Jurkat, Clone E6-1 (cell line): ENCODE measurements around the gene PKHD1.

Source experiments
- DNase-seq: peaks from one replicate; pipeline ENCODE4 v3.0.0-alpha.2; 2011; ENCODE audit warnings: low read depth, low spot score
- H3K4me3 ChIP-seq: 2 replicates; pipeline ENCODE4 v1.5.1; 2011; ENCODE audit warnings: mild to moderate bottlenecking, low read length, control low read depth, moderate library complexity

PKHD1 gene

GRCh38 chr6:51843456-51844056 is 243.9 kb downstream of the PKHD1 start:
- no peak for DNase-seq
- no peak overlapping the region for H3K4me3 ChIP-seq

- no peak for DNase-seq
- no peak overlapping the region for H3K4me3 ChIP-seq
Measured at GRCh38 chr6:51842804-51843378, 244.5 kb downstream of the PKHD1 start.

DNA sequence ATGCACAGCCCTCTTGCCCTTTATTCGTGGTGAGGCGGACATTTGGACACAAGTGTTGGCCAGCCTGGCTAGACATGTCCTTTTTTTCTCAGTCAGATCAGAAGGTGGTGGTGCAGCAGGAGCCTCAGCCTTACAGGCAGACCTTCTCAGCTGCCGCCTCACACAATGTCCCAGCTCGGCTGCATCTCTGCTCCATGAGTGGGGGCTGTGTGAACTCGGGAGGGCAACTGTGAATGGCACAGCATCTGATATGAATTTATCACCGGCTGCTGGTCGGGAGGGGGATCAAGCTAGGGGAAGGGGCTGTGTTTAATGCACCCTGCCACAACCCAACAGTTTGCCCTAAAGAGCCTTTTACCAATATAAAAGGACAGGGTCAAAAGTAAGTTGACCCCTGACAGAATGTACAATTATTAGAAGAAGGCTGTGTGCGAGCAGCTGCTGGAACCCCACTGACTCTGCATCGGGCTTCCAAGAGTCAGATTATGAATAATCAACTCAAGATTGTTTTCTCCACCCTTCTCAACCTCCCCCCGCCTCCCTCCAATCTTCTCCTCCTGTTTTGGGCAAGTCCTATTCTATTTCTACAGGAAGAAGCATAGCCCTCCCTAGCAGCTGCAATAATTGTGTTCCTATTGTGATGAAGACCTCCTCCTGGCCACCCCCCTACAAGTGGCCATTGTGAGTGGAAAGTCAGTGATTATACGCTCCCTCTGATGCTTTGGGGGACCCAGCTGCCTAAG is 245.2 kb downstream of the PKHD1 start:
- H3K4me3 ChIP-seq = no peak overlapping the region
- no peak for DNase-seq

DNA sequence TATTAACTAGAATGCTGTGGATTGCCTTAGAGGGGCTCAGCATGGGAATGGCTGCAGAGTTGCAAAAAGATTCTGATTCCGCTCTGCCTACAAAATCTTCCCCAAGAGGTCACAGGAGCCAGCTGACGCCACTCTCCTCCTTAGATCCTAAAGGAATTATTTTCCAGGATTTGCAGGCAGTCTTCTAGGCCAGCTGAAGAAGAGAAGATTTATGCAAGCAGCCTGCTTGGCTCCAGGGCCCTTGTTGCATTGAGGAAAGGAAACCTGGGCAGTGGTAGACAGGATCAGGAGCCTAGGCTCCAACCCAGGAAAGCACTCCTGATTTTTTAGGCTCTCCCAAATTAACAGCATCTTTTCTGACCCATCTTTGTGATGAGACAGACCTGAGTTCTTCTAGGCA is 245.8 kb downstream of the PKHD1 start:
- no peak overlapping the region for H3K4me3 ChIP-seq
- DNase-seq = no peak

DNA sequence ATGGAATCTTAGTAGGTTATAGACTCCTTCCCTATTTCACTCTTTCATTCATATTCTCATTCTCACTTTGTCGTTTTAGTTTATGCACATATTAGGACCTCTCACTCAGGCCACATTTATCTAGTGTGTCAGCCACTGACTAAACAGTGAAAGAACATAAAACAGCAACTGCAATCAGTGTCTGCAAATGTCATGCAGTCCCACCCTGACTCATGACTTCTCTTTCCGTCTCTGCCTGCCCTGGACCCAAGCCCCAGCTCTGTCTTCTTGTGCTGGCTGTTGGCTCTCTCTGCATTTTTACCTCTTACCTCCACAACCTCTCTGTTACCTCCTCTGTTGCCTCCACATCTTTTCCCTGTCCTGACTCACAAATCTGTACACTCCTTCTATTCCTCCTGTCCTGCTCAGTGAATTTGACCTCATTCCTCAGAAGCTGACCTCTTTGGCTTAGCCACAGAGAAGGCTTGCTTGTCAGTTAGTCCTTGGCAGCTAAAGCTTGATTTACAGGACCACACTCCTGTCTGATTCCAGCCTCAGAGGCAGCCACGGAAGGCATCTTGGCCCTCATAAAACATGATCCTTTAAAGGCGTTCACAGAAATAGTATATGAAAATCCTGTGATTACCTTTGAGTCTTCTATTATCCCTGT is 247.6 kb downstream of the PKHD1 start:
- H3K4me3 ChIP-seq = no peak overlapping the region
- DNase-seq = no peak

DNA sequence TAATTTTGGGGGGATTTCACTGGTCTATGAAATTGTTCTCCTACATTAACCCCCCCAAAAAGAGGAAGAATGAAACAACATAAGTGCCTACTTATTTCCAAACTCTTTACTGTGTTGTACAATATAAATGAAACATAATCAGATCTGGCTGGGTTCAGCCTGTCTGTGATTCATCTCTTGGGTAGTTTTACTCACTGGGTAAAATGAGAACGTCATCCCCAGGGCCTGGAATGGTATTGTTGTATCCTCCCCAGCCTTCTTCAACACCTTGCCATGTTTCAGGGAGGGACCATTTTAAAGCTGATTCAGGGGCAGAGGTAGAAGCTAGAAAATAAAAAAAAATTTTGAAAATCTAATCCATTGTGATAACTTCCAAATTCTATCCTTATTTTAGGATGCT is 256.7 kb downstream of the PKHD1 start:
- DNase-seq = no peak
- H3K4me3 ChIP-seq = no peak overlapping the region

DNA sequence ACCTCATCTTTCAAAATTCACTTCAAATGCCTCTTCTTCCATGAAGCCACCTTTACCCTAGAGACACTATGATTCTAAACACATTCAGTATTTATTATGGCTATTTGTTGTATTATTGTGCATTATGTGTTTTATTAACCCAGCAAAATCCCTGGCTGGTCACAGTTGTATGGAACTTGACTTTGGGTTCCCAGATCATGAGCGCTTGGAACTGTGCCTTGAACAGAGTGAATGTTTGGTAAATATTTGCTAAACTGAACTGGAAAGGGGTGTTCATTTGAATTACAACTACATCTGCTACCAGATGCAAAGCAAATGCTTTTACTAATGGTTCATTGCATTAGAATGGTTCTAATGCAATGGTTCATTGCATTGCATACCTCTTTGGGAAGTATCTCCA is 259.8 kb downstream of the PKHD1 start:
- DNase-seq = no peak
- no peak overlapping the region for H3K4me3 ChIP-seq

- H3K4me3 ChIP-seq = no peak overlapping the region
- DNase-seq = no peak
Measured at GRCh38 chr6:51824940-51825339, 262.5 kb downstream of the PKHD1 start.

- DNase-seq = no peak
- H3K4me3 ChIP-seq = no peak overlapping the region
Measured at GRCh38 chr6:51820555-51820954, 266.9 kb downstream of the PKHD1 start.

DNA sequence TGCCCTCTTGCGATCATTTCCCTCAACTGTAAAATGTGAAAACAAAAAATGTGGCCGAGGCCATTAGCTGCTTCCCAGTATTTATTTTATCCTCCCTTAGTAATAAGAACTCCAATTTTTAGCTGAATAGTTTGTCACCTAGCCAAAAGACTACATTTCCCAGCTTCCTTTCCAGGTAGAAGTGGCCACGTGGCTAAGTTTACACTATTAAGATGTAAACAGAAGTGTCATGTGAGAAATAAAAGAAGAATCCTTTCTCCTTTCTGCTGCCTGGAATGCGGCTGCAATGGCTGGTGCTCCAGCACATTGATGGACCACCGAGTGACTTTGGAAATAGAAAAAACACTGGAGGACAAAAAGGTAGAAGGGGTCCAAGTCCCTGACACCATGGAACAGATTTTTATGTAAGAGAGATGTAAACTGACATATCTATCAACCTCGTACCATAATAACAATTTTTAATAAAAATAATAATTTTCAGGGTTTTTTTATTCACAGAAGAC is 268.8 kb downstream of the PKHD1 start:
- H3K4me3 ChIP-seq = no peak overlapping the region
- no peak for DNase-seq

DNA sequence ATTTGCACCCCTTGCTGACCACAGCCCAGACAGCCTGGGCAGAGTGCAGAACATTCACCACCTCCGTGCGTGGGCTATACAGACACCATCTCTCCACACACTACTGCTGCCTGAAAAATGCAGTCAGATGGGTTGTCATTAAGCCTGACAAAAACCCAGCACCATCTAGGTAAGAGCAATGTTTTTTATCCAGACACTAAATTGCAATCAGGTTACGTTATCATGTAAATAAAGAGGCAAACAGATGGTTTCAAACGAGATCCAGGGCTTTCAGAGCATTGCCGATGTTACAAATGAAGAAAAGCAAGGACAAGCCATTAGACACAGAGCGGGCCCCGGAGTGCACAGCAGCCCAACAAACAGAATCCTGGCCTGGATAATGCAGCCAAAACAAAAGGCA is 269.6 kb downstream of the PKHD1 start:
- H3K4me3 ChIP-seq = no peak overlapping the region
- DNase-seq = no peak

- H3K4me3 ChIP-seq = no peak overlapping the region
- no peak for DNase-seq
Measured at GRCh38 chr6:51814418-51814817, 273.0 kb downstream of the PKHD1 start.

DNA sequence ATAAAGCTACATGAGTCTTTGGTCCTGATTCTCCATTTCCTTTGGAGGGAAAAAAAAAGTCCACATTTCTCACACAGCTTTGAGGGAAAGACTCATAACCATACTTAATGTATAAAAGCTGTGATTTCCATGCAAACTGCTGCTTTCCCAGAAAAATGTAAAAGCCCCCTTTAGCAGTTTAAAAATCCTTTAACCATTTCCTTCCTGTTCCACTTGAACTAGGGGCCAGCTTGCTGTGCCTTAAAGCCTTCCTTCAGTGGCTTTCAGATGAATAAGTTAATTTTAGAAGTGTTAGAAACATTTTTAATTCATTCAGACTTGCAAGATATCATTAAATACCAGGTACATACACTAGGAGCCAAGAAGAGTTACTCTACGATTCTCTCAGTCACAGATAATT is 273.5 kb downstream of the PKHD1 start:
- no peak overlapping the region for H3K4me3 ChIP-seq
- DNase-seq = no peak

GRCh38 chr6:51812231-51812630 is 275.2 kb downstream of the PKHD1 start:
- no peak overlapping the region for H3K4me3 ChIP-seq
- DNase-seq = no peak

DNA sequence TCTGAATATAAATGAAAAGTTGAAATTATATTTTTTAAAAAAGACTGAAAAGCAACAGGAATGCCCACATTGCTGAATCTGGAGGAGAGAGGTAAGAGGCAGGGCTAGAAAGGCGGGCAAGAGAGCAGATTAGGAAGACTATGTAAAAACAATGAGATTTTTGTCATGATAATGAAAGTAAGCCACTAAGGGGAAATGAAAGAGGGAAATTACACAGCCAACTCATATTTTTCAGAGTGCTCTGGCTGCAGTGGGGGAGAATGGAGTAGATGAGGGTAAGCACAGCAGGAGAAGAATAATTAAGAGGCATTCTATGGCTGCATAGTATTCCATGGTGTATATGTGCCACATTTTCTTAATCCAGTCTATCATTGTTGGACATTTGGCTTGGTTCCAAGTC is 281.9 kb downstream of the PKHD1 start:
- no peak for DNase-seq
- H3K4me3 ChIP-seq = no peak overlapping the region

GRCh38 chr6:51800603-51801002 is 286.8 kb downstream of the PKHD1 start:
- no peak for DNase-seq
- H3K4me3 ChIP-seq = no peak overlapping the region

DNA sequence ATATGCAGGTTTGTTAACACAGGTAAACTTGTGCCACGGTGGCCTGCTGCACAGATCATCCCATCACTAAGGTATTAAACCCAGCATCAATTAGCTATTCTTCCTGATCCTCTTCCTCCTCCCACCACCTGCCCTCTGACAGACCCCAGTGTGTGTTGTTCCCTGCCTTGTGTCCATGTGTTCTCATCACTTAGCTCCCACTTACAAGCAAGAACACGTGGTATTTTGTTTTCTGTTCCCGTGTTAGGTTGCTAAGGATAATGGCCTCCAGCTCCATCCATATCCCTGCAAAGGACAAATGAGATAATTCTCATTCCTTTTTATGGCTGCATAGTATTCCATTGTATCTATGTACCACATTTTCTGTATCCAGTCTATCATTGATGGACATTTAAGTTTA is 294.0 kb downstream of the PKHD1 start:
- no peak for DNase-seq

DNA sequence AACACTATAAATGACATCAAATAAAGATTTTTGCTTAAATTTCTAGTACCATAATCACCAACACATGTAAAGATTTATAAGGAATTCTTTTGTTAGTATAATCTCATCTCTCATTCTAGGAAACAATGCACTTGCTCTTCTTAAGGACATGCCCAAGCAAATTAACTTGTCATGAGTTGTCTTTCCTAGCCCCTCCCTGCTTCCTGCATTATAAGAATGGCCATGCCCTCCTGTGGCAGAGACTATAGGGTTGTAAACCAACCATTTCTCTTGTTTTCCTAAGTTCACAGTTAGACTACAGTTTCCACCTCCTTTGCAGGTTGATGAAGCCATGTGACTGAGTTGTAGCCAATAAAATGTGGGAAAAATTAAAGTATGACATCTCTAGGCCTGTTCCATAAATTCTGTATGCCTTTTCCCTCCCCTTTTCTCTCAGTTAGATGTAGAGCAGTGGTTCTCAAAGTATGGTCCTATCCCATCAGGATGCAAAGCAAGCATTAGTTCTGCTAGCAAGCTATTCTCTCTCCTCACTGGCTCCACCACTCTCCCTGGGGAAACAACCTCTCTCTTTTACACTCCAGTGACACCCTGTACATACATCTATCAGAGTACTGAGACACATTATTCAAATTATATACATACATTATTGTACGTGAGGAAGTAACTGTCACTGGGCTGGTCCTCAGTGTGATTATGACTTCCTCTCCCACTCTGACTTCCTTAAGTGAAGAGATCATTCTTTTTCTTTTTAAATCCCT is 295.0 kb downstream of the PKHD1 start:
- DNase-seq = no peak
- H3K4me3 ChIP-seq = no peak overlapping the region

More for the DNA sequence above, 294.0 kb downstream of the PKHD1 start:
- no peak overlapping the region for H3K4me3 ChIP-seq

DNA sequence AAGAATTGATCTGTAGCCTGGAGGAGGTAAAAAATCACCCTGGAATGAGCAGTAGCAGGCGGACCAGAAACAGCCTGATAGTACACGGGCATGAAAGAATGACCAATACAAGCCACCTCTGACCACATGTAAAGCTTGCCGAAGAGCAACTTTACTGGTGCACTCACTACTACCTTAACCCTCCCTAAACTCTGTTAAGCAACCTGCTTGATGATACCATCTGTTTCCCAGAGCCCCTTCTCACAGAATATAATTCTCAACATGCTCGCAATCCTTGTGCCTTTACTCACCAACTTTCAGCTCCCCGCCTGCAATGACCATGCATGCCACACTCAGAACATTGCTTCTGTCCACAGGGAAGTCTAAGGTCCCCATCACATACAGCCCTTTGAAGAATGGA is 296.5 kb downstream of the PKHD1 start:
- no peak for DNase-seq

More for the DNA sequence above, 296.5 kb downstream of the PKHD1 start:
- H3K4me3 ChIP-seq = no peak overlapping the region
